HL-60 (cell line): ENCODE results near the gene TAS2R60.
"Not testable (repeated sequence)": the region's sequence is repeated elsewhere in the genome, so short reads cannot be mapped to it uniquely, and the experiment has no call there.

Experiments
- DNase-seq, 2 experiments: peaks; one replicate each; pipeline ENCODE4 v3.0.0-alpha.2; 2010 to 2020; ENCODE audit warnings: low read depth in 1 of 2, low spot score in 1 of 2
- H3K27ac ChIP-seq: fragments of 250-450 bp; sonication (Bioruptor Pico); replicated peaks from 2 replicates; pipeline ENCODE4 v1.5.1; 2020; ENCODE audit warnings: mild to moderate bottlenecking, moderate library complexity
- H3K27me3 ChIP-seq: fragments of 250-450 bp; sonication (Bioruptor Pico); 2 replicates; pipeline ENCODE4 v1.5.1; 2021; ENCODE audit warnings: mild to moderate bottlenecking, moderate library complexity; ENCODE audit not compliant: insufficient read depth, poor library complexity, severe bottlenecking
- H3K4me3 ChIP-seq: replicated peaks from 2 replicates; pipeline ENCODE4 v1.5.1; 2011; ENCODE audit warnings: mild to moderate bottlenecking, control low read depth, low read length; ENCODE audit not compliant: insufficient read depth
- GABPA ChIP-seq: IDR thresholded peaks from 2 replicates; pipeline ENCODE4 v1.6.1; 2012; ENCODE audit warnings: low read depth
- POLR2AphosphoS5 ChIP-seq: IDR thresholded peaks from 2 replicates; pipeline ENCODE4 v1.6.1; 2012; ENCODE audit warnings: low read depth
- REST ChIP-seq: IDR thresholded peaks from 2 replicates; pipeline ENCODE4 v1.6.1; 2012; ENCODE audit warnings: low read depth; ENCODE audit not compliant: insufficient replicate concordance
- SPI1 ChIP-seq: IDR thresholded peaks from 2 replicates; pipeline ENCODE4 v1.6.1; 2012; ENCODE audit warnings: low read depth, mild to moderate bottlenecking, borderline replicate concordance
- TF ChIP-seq, protein P1 (sequence below): IDR thresholded peaks from one replicate; pipeline ENCODE4 v1.5.1; 2011; ENCODE audit warnings: low read length, control low read depth, inconsistent platforms; ENCODE audit not compliant: insufficient read depth

The TAS2R60 gene

GRCh38 chr7:143480501-143480900, 37.2 kb downstream of the TAS2R60 start:
- no peak for DNase-seq
- TF ChIP-seq SPI1: no peak
- H3K27me3 ChIP-seq: no peaks in the 10 kb centered on the region
- no peak overlapping the region for H3K4me3 ChIP-seq
- H3K27ac ChIP-seq: no peak overlapping the region

GRCh38 chr7:143484119-143484518, 40.9 kb downstream of the TAS2R60 start:
- no peak overlapping the region for H3K4me3 ChIP-seq
- no peak for DNase-seq
- TF ChIP-seq, protein P1, sequence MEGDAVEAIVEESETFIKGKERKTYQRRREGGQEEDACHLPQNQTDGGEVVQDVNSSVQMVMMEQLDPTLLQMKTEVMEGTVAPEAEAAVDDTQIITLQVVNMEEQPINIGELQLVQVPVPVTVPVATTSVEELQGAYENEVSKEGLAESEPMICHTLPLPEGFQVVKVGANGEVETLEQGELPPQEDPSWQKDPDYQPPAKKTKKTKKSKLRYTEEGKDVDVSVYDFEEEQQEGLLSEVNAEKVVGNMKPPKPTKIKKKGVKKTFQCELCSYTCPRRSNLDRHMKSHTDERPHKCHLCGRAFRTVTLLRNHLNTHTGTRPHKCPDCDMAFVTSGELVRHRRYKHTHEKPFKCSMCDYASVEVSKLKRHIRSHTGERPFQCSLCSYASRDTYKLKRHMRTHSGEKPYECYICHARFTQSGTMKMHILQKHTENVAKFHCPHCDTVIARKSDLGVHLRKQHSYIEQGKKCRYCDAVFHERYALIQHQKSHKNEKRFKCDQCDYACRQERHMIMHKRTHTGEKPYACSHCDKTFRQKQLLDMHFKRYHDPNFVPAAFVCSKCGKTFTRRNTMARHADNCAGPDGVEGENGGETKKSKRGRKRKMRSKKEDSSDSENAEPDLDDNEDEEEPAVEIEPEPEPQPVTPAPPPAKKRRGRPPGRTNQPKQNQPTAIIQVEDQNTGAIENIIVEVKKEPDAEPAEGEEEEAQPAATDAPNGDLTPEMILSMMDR: no peak
- no peak overlapping the region for H3K27ac ChIP-seq
- H3K27me3 ChIP-seq: no peaks in the 10 kb centered on the region

DNA sequence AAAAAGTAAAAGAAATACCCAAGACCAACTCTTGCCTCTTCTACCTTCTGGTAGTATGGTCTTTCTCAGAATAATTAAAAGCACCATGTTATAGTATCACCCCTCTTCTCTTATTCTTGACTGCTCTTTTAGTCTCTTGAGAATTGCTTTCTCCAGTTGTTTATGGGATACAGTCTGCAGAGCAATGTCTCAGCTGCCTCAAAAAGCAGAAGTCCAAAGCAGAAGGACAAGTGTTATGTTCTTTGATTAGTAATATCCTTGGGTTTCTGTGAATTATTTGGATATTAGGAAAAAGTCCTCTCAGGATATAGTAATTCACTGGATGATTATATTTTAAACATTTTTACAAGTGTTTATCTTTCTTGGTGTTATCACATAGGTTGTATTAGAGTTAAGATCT, 41.8 kb downstream of the TAS2R60 start:
- H3K27me3 ChIP-seq: no peaks in the 10 kb centered on the region
- no peak overlapping the region for H3K4me3 ChIP-seq
- TF ChIP-seq GABPA (no peak), SPI1 (peak; percentile 91)
- peak in 1 of 2 experiments; percentile 18 for DNase-seq
- H3K27ac ChIP-seq: no peak overlapping the region

DNA sequence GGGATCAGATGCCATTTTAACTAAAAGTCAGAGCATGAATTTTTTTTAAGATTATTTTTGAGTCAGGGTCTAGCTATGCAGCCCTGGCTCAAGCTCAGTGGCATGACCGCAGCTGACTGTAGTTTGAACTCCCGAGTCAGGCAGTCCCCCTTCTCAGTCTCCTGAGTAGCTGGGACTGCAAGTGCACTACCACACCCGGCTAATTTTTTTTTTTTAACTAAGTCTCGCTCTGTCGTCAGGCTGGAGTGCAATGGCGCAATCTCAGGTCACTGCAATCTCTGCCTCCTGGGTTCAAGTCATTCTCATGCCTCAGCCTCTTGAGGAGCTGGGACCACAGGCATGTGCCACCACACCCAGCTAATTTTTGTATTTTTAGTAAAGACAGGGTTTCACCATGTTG, 42.2 kb downstream of the TAS2R60 start:
- no peak overlapping the region for H3K4me3 ChIP-seq
- peak in 1 of 2 experiments; percentile 5 for DNase-seq
- no peak overlapping the region for H3K27ac ChIP-seq
- H3K27me3 ChIP-seq: no peaks in the 10 kb centered on the region
- no peak for TF ChIP-seq REST
- TF ChIP-seq POLR2AphosphoS5: no peak
- no peak for TF ChIP-seq GABPA
- TF ChIP-seq, protein P1: no peak
- TF ChIP-seq SPI1: no peak

DNA sequence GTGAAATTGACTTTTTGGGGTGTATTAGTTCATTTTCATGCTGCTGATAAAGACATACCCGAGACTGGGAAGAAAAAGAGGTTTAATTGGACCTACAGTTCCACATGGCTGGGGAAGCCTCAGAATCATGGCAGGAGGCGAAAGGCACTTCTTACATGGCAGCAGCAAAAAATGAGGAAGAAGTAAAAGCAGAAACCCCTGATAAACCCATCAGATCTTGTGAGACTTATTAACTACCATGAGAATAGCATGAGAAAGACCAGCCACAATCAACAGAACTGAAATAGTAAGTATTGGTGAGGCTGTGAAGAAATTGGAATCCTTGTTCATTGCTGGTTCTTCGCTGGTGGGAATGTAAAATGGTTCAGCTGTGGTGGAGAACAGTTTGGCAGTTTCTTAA, 43.0 kb downstream of the TAS2R60 start:
- not testable (repeated sequence) for H3K27ac ChIP-seq, H3K27me3 ChIP-seq, H3K4me3 ChIP-seq, DNase-seq

DNA sequence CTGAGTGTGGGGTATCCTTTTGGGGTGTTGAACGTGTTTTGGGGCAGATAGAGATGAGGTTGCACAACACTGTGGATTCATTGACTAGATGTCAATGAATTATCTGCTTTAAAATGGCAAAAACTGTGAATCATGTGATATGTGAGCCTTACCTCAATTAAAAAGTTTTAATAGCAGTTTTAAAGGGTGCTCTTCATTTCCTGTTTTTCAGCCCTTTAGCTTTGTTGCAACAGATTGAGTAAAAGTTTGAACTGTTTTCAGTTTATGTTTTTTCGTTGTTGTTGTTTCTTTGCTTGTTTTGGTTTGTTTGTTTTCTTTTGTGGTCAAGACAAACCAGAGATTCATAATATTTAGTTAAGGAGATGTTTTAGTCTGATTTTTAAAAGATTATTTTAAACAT, 43.8 kb downstream of the TAS2R60 start:
- no peaks in the 10 kb centered on the region for H3K27me3 ChIP-seq
- no peak for TF ChIP-seq REST
- TF ChIP-seq SPI1: no peak
- no peak for TF ChIP-seq GABPA
- TF ChIP-seq, protein P1: no peak
- no peak for TF ChIP-seq POLR2AphosphoS5
- H3K4me3 ChIP-seq: no peak overlapping the region
- H3K27ac ChIP-seq: no peak overlapping the region
- no peak for DNase-seq
